GM12891 (cell line): ENCODE results near the gene ATP1A2.

Experiments
- POLR2A ChIP-seq: IDR thresholded peaks from 2 replicates; pipeline ENCODE4 v1.6.1; 2011; ENCODE audit warnings: low read depth, low read length, control low read depth
- POLR2AphosphoS5 ChIP-seq: IDR thresholded peaks from 2 replicates; pipeline ENCODE4 v1.6.1; 2011; ENCODE audit warnings: low read depth, low read length, control low read depth
- TAF1 ChIP-seq: IDR thresholded peaks from 2 replicates; pipeline ENCODE4 v1.6.1; 2011; ENCODE audit warnings: low read depth, low read length, control low read depth

- no peak for TF ChIP-seq POLR2AphosphoS5
- TF ChIP-seq POLR2A = no peak
- TF ChIP-seq TAF1 = no peak
These were observed 38.1 kb upstream of the ATP1A2 start for GRCh38 chr1:160077486-160077885.
